Stimulated activated CD4-positive, alpha-beta T cell treated with anti-CD3 and anti-CD28 coated beads, Interleukin-12 subunit alpha, Interleukin-12 subunit beta, amount 100 ng/mL, for 4 hours (primary cell): Measurements from ENCODE around the gene HLA-DMB.
A peak's percentile ranks its signal among the peaks of the same experiment; 100 is the strongest.

ENCODE experiments used
- DNase-seq: peaks from one replicate; pipeline ENCODE4 v3.0.0-alpha.2; 2020

HLA-DMB gene

GRCh38 chr6:32903952-32904351 lies 36.9 kb downstream of the HLA-DMB start:
- no peak for DNase-seq

GRCh38 chr6:32895006-32895345 lies 45.9 kb downstream of the HLA-DMB start:
- DNase-seq, result no peak

DNA sequence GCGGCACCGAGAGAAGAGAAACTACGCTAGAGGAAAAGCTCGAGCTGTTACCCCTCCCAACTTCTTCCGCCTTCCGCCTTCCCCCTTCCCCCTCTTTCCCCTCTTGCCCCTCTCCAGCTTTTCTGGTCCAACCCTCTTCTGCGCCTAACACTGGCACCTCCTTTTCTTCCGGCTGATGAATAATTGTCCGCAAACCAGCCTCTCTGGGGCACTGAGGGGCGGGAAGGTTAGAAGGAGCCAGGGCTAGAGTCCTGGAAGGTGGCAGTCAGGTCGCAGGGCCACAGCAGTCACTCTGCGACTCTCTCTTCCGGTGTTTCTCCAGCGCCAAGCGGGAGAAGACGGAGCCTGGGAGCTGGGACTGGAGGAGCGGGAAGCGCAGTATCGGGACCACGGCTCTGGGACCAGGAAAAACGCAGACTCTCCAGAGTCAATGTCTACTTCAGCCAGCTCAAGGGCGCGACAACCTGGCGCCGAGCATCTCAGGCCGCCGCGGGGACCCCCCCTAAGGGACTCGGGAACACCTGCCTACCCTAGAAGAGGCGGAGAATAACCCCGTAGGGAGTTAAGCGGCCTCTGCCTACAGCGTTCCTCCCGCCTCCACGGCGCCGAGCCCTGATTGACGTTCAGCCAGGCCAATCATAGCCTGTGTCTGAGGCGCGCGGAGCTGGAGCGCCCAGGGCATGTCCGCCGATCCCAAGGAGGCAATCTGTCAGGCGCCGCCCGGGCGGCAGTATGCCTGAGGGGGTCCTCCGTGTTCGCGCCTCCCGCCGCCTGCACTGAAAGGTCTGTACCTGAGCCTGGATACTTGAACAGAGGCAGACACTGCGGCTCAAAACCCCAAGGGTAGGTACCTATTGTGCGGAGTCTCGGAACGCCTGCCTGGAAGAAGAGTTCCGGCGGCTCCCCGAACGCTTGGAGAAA lies 46.5 kb downstream of the HLA-DMB start:
- peak; percentile 95 for DNase-seq

GRCh38 chr6:32890831-32891230 lies 50.0 kb downstream of the HLA-DMB start:
- DNase-seq, result no peak

GRCh38 chr6:32889533-32889932 lies 51.3 kb downstream of the HLA-DMB start:
- DNase-seq, result no peak

GRCh38 chr6:32888576-32888975 lies 52.3 kb downstream of the HLA-DMB start:
- no peak for DNase-seq

- no peak for DNase-seq
Measured at GRCh38 chr6:32887616-32888015, 53.2 kb downstream of the HLA-DMB start.

DNA sequence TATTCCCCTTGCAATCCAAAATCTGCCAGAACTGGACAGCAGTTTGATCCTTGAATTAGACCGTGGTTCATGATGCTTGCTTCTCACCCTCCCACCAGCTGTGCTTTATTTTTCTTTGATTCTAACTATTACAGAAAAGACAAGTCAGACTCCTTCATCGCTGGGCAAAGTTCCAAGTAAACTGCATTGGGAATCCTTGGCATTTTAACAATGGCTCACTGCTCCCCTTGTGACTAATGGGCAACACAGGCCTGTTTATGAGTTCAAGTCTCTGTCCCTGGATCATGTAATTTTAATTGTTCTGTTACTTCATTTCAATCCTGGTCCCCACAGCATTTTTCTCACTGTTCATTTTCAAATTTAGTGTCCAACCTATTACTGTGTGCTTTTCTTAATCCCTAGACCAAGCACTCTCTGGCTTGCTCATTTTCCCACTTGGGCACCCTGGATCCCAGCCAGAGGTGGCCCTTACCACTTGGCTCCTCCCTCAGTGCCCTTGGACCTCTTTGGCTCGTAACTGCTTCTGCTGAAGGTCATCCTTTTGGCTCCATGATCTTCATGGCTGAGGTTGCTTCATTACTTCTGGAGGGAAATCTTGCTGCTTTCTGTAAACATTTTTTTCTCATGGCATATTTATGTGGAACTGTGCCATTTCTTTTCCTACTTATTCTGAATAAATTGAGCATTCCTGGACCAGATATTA lies 54.0 kb downstream of the HLA-DMB start:
- no peak for DNase-seq

GRCh38 chr6:32885698-32886286 lies 55.0 kb downstream of the HLA-DMB start:
- no peak for DNase-seq
